T-helper 9 cell (primary cell): Measurements from ENCODE around the gene TMIGD3.

Experiments used
- DNase-seq: peaks from one replicate; pipeline ENCODE4 v3.0.0-alpha.2; 2020

Gene TMIGD3

DNA sequence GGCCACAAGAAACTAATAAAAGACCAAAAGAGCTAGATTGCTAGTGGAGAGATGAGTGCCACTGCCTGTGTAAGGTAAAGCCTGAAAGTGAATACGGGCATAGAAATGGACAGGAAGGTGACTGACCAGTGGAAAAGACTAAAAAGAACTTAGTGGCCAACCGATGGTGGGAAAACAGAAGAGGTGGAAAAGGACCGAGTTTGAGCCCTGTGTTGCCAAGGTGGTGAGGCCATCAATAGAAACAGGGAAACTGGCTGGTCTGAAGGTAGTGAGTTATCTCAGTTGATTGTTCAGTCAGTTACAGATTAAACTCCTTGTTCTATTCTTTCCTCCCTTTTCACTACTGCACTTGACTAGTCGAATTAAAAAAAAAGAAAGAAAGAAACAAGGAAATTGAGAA lies 56.9 kb downstream of the TMIGD3 start:
- no peak for DNase-seq

- no peak for DNase-seq
Observed at GRCh38 chr1:111444031-111444430, 59.4 kb downstream of the TMIGD3 start.

DNA sequence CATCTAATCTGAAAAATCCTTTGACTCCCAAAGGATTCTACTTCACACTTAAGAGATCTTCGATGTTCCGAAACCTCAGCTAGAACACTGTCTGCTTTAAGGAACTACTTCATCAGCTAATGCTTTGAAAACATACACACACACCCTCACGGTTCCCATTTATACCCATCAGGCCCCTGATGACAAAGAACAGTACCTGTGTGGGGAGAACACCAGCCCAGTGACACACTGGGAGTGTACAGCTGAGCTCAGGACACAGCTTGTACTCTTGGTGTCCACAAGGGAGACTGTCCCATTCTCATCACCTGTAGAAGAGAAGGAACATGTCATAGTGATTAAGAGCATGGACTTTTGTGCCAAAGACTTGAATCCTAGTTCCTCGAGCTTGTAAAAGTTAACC lies 61.0 kb downstream of the TMIGD3 start:
- no peak for DNase-seq

DNA sequence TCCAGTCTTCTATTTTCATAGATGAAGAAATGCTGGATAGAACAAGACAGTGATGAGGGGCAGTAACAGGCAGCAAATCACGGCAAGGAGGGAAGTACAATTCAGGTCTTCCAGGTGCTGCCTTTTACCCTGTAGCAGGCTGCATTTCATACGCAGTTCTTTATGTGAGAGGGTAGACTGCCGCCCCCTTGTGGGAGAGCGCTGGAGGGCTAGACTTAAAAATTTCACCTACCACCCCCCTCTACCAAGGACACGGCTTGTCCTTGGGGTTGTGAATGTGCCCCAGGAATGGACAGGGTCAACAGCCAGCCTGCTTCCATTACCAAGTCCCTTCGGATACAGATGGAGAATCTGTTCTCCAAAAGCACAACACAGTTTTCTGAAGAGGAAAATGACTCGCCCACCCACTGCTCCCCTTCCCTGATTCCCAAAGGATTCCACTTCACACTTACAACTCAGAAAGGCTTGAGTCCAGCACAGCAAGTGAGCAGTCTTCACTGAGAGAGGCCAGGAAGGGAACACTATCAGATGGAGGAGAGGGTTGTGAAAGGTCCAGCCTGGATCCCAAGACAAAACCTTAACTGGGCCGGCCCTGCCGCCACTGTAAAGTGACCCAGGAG lies 61.8 kb downstream of the TMIGD3 start:
- peak; percentile 46 for DNase-seq

DNA sequence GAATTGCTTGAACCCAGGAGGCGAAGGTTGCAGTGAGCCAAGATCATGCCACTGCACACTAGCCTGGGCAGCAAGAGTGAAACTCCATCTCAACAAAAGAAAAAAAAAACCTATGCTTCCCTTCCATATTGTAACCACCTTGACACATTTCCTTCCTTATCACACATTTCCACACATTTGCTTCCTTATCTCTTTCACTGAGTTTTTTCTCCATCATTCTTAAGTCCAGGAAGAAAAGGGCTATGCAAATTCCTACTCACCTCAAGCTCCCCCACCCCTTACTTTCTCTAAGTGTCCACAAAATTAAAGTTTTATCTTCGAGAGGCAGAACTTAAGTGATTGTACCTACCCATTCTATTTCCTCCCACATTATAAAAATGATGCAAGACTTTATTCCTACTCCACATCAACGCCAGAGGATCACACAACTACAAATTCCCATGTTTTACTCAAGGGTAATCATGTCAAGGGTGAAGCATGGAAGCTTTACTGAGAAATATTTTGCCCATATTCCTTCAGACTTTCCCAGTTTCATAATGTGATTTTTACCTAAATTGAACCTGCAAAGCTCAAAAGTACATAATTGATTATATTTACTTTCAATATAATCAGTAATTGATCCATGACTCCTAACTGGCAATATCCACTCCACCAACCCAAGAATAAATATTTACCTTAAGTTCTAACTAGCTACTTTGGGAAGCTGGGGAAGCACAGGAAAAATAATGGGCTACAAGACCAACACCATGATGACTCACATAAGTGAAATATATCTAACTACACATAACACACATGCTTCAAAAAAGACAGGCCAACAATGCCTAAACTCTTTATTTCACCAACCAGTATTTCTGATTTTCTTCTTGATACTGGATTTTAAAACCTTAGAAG lies 63.7 kb downstream of the TMIGD3 start:
- no peak for DNase-seq

GRCh38 chr1:111436726-111437125 lies 66.7 kb downstream of the TMIGD3 start:
- no peak for DNase-seq
